ENCODE results near the gene COL1A1. TPM values are rescaled to one million over a fixed set of nuclear protein-coding genes. Genes with fewer than 3 reads are reported as not detected.

Gene COL1A1
- total RNA-seq, 4 donors from 2014 or later = 12.2 to 57.3 (median 18.5) TPM

- DNase-seq = no peak
- Histone ChIP-seq H3K27ac (peak overlapping the region in 1 of 3 donors; percentile 43), H3K36me3 (no peaks in the 10 kb centered on the region), H3K27me3 (no peaks in the 10 kb centered on the region), H3K9me3 (no peaks in the 10 kb centered on the region), H3K4me3 (replicated peaks in 1 of 3) (no peak overlapping the region), H3K4me1 (peaks cover 14 to 27% of the 10 kb centered on the region in 2 donors)
- intact Hi-C loops (cut with DNase I) = no loop called here
- WGBS, 2 donors = 65 to 67% methylated on average over 8 of the region's 8 CpGs
- TF ChIP-seq POLR2A (IDR thresholded peaks at IDR 0.05) (no peak), CTCF (IDR thresholded peaks at IDR 0.05) (no peak)
These were observed 13.7 kb upstream of the COL1A1 start for GRCh38 chr17:50214976-50215760.

- H3K27ac ChIP-seq = no peak overlapping the region
- no peaks in the 10 kb centered on the region for H3K36me3 ChIP-seq
- H3K4me1 ChIP-seq = peaks cover 0 to 17% of the 10 kb centered on the region in 2 donors
- TF ChIP-seq CTCF (IDR thresholded peaks at IDR 0.05) = no peak
- TF ChIP-seq POLR2A (IDR thresholded peaks at IDR 0.05) = no peak
- no peak overlapping the region for H3K4me3 ChIP-seq (replicated peaks in 1 of 3)
- H3K27me3 ChIP-seq = no peaks in the 10 kb centered on the region
- no peak for DNase-seq
- 70 to 80% methylated on average over 9 of the region's 9 CpGs for WGBS, 2 donors
- intact Hi-C loops (cut with DNase I) = no loop called here
- no peaks in the 10 kb centered on the region for H3K9me3 ChIP-seq
These were observed 11.9 kb upstream of the COL1A1 start for GRCh38 chr17:50213026-50214022.

- Histone ChIP-seq H3K27ac (no peak overlapping the region), H3K4me3 (replicated peaks in 1 of 3) (no peak overlapping the region), H3K36me3 (no peaks in the 10 kb centered on the region), H3K9me3 (no peaks in the 10 kb centered on the region), H3K27me3 (no peaks in the 10 kb centered on the region), H3K4me1 (peaks cover 0 to 17% of the 10 kb centered on the region in 2 donors)
- no peak for DNase-seq
- intact Hi-C loops (cut with DNase I) = no loop called here
- TF ChIP-seq CTCF (IDR thresholded peaks at IDR 0.05) (no peak), POLR2A (IDR thresholded peaks at IDR 0.05) (no peak)
- WGBS, 2 donors = 75 to 80% methylated on average over 15 of the region's 15 CpGs
These were observed 10.9 kb upstream of the COL1A1 start for GRCh38 chr17:50212121-50212843.

GRCh38 chr17:50211249-50212120, 10.1 kb upstream of the COL1A1 start:
- DNase-seq = no peak
- peak overlapping the region in 2 of 3 donors; percentile 45 to 65 for H3K27ac ChIP-seq
- TF ChIP-seq POLR2A (IDR thresholded peaks at IDR 0.05) (no peak), CTCF (IDR thresholded peaks at IDR 0.05) (no peak)
- no peaks in the 10 kb centered on the region for H3K9me3 ChIP-seq
- H3K4me1 ChIP-seq = peaks cover 0 to 22% of the 10 kb centered on the region in 2 donors
- 56 to 69% methylated on average over 8 to 9 of the region's 9 CpGs for WGBS, 2 donors
- intact Hi-C loops (cut with DNase I) = no loop called here
- no peak overlapping the region for H3K4me3 ChIP-seq (replicated peaks in 1 of 3)
- H3K27me3 ChIP-seq = no peaks in the 10 kb centered on the region
- H3K36me3 ChIP-seq = no peaks in the 10 kb centered on the region
